GM19463 (cell line): ENCODE results near the gene SEMA7A.

Source experiments
- ATAC-seq: cut with Tn5 transposase; IDR thresholded peaks from one replicate; pipeline ENCODE4 v1.9.1; 2021; ENCODE audit warnings: mild to moderate bottlenecking, moderate library complexity; ENCODE audit not compliant: unreplicated experiment

The SEMA7A gene

GRCh38 chr15:74389241-74390048 is 44.3 kb downstream of the SEMA7A start:
- no peak for ATAC-seq

GRCh38 chr15:74388363-74388951 is 45.3 kb downstream of the SEMA7A start:
- no peak for ATAC-seq

GRCh38 chr15:74387621-74388362 is 46.0 kb downstream of the SEMA7A start:
- ATAC-seq, result no peak

GRCh38 chr15:74387141-74387541 is 46.6 kb downstream of the SEMA7A start:
- no peak for ATAC-seq

GRCh38 chr15:74386496-74387140 is 47.1 kb downstream of the SEMA7A start:
- ATAC-seq, result no peak

GRCh38 chr15:74385733-74386132 is 48.0 kb downstream of the SEMA7A start:
- no peak for ATAC-seq

- ATAC-seq, result peak; percentile 78
These were observed 48.7 kb downstream of the SEMA7A start for GRCh38 chr15:74384881-74385643.

- no peak for ATAC-seq
These were observed 49.2 kb downstream of the SEMA7A start for GRCh38 chr15:74384566-74384880.

- ATAC-seq, result no peak
These were observed 49.8 kb downstream of the SEMA7A start for GRCh38 chr15:74383695-74384565.

- no peak for ATAC-seq
These were observed 50.5 kb downstream of the SEMA7A start for GRCh38 chr15:74383286-74383685.

GRCh38 chr15:74382004-74382816 is 51.5 kb downstream of the SEMA7A start:
- no peak for ATAC-seq

GRCh38 chr15:74381481-74381880 is 52.3 kb downstream of the SEMA7A start:
- ATAC-seq, result no peak

- no peak for ATAC-seq
These were observed 52.6 kb downstream of the SEMA7A start for GRCh38 chr15:74381190-74381453.

GRCh38 chr15:74380361-74381189 is 53.2 kb downstream of the SEMA7A start:
- ATAC-seq, result no peak

GRCh38 chr15:74378848-74379247 is 54.9 kb downstream of the SEMA7A start:
- no peak for ATAC-seq

- no peak for ATAC-seq
These were observed 55.7 kb downstream of the SEMA7A start for GRCh38 chr15:74377831-74378766.
